Upper lobe of left lung (tissue), 4 donors: ENCODE results near the gene GNB3.

Experiments used
- POLR2AphosphoS5 ChIP-seq, 2 donors: sonication (generic); formaldehyde crosslinking; IDR thresholded peaks; one replicate each; pipeline ENCODE4 v1.5.1; 2017; ENCODE audit warnings: antibody characterized with exemption in 2 of 2
- TF ChIP-seq, protein P1 (sequence below), 6 experiments: fragments of 450-650 bp in 4 of 6; fragments of 200-600 bp in 2 of 6; sonication (generic) in 2 of 6; IDR thresholded peaks; one replicate each; pipeline ENCODE4 v1.5.1; 2016 to 2019; ENCODE audit warnings: antibody characterized with exemption in 6 of 6

DNA sequence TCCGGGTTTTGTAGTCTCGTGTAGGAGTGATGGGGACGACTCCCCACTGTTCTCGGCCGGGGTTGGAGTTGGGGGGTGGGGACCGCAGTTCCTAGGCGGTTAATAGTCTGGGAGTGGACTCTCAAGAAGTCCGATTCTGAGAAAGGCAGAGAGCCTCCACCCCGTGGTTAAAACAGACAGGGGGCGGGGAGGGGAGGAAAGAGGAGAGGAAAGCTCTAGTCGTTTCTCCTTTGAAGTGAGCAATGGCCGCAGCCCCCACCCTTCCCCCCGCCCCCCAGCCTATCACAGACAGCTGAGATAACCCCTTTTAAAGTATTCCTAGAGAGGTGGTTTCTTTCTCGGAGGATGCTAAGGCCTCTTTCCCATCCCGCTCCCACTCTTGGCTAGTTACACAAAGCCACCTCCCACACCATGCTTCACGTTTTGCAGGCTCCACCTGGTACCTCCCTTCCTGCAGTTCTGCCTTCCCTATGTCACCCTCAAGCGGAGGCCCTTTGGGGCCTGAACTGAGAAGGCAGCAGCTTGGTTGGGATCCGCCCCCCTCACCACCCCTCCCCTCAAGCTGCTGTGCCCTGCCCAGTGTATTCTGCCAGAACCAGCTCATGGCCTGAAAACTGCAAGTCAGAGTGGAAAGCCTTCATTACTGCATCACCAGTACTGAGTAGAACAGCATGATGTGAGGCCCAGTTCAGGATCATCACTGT lies 12.1 kb downstream of the GNB3 start:
- TF ChIP-seq, protein P1, sequence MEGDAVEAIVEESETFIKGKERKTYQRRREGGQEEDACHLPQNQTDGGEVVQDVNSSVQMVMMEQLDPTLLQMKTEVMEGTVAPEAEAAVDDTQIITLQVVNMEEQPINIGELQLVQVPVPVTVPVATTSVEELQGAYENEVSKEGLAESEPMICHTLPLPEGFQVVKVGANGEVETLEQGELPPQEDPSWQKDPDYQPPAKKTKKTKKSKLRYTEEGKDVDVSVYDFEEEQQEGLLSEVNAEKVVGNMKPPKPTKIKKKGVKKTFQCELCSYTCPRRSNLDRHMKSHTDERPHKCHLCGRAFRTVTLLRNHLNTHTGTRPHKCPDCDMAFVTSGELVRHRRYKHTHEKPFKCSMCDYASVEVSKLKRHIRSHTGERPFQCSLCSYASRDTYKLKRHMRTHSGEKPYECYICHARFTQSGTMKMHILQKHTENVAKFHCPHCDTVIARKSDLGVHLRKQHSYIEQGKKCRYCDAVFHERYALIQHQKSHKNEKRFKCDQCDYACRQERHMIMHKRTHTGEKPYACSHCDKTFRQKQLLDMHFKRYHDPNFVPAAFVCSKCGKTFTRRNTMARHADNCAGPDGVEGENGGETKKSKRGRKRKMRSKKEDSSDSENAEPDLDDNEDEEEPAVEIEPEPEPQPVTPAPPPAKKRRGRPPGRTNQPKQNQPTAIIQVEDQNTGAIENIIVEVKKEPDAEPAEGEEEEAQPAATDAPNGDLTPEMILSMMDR (IDR thresholded peaks at IDR 0.05) = no peak
- TF ChIP-seq POLR2AphosphoS5 (IDR thresholded peaks at IDR 0.05) = no peak
